ENCODE data around the gene GALNT16. TPM values are rescaled to one million over a fixed set of nuclear protein-coding genes. Genes with fewer than 3 reads are reported as not detected.

The GALNT16 gene
- total RNA-seq, 2 experiments from 2014 or later: 0.09 TPM; not detected in 1

- DNase-seq (ENCODE audit: low spot score): no peak
- H3K4me1 ChIP-seq (ENCODE audit: insufficient read depth, low read length, poor library complexity, severe bottlenecking): peaks cover 13% of the 10 kb centered on the region
- no peaks in the 10 kb centered on the region for H4K20me1 ChIP-seq (ENCODE audit: insufficient read depth, low read length)
- ChIA-PET CTCF (ENCODE audit: unreplicated experiment) (no interaction called here), POLR2A (interaction anchor here (0.5 kb wide), 1 partner anchor 267 kb away, joined by 4 read pairs; no protein-coding TSS in a partner anchor)
- TF ChIP-seq, protein P1, sequence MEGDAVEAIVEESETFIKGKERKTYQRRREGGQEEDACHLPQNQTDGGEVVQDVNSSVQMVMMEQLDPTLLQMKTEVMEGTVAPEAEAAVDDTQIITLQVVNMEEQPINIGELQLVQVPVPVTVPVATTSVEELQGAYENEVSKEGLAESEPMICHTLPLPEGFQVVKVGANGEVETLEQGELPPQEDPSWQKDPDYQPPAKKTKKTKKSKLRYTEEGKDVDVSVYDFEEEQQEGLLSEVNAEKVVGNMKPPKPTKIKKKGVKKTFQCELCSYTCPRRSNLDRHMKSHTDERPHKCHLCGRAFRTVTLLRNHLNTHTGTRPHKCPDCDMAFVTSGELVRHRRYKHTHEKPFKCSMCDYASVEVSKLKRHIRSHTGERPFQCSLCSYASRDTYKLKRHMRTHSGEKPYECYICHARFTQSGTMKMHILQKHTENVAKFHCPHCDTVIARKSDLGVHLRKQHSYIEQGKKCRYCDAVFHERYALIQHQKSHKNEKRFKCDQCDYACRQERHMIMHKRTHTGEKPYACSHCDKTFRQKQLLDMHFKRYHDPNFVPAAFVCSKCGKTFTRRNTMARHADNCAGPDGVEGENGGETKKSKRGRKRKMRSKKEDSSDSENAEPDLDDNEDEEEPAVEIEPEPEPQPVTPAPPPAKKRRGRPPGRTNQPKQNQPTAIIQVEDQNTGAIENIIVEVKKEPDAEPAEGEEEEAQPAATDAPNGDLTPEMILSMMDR (conservative IDR thresholded peaks at IDR 0.05; ENCODE audit: low read length): no peak
- TF ChIP-seq EZH2phosphoT487 (IDR thresholded peaks at IDR 0.05; ENCODE audit: borderline replicate concordance, low read depth, low read length): no peak
- H2AFZ ChIP-seq (ENCODE audit: low read length): no peak overlapping the region
- intact Hi-C loops (cut with micrococcal nuclease; ENCODE audit: unreplicated experiment): no loop called here
- no peak overlapping the region for H3K4me3 ChIP-seq (ENCODE audit: low read depth, low read length, poor library complexity, severe bottlenecking)
- no peaks in the 10 kb centered on the region for H3K36me3 ChIP-seq (ENCODE audit: insufficient read depth, low read length)
- H3K79me2 ChIP-seq (ENCODE audit: insufficient read depth, low read depth, low read length): no peaks in the 10 kb centered on the region
- H3K4me2 ChIP-seq (ENCODE audit: low read length): peak overlapping the region; percentile 1; the same call in 1 of the 2 replicates
- no peak overlapping the region for H3K27ac ChIP-seq (ENCODE audit: low read depth, low read length, poor library complexity, severe bottlenecking)
- H3K9me2 ChIP-seq (ENCODE audit: insufficient read depth, low read length): no peaks in the 10 kb centered on the region
- no peaks in the 10 kb centered on the region for H3K9me3 ChIP-seq (ENCODE audit: low read length)
- no TSS peak for BruUV-seq (replicated peaks)
Observed at GRCh38 chr14:69263771-69264170, 3.8 kb downstream of the GALNT16 start.

GRCh38 chr14:69266572-69267345 is 6.8 kb downstream of the GALNT16 start:
- intact Hi-C loops (cut with micrococcal nuclease; ENCODE audit: unreplicated experiment): no loop called here
- ChIA-PET POLR2A (no interaction called here), CTCF (ENCODE audit: unreplicated experiment) (no interaction called here)

More at GRCh38 chr14:69266572-69267345, 6.8 kb downstream of the GALNT16 start:
- no peak overlapping the region for H3K4me3 ChIP-seq (ENCODE audit: low read depth, low read length, poor library complexity, severe bottlenecking)
- no peak for DNase-seq (ENCODE audit: low spot score)
- TF ChIP-seq EZH2phosphoT487 (IDR thresholded peaks at IDR 0.05; ENCODE audit: borderline replicate concordance, low read depth, low read length): no peak
- TF ChIP-seq, protein P1 (conservative IDR thresholded peaks at IDR 0.05; ENCODE audit: low read length): no peak
- H3K79me2 ChIP-seq (ENCODE audit: insufficient read depth, low read depth, low read length): no peaks in the 10 kb centered on the region
- no peaks in the 10 kb centered on the region for H3K36me3 ChIP-seq (ENCODE audit: insufficient read depth, low read length)
- H3K9me2 ChIP-seq (ENCODE audit: insufficient read depth, low read length): no peaks in the 10 kb centered on the region
- no TSS peak for BruUV-seq (replicated peaks)
- H3K27ac ChIP-seq (ENCODE audit: low read depth, low read length, poor library complexity, severe bottlenecking): no peak overlapping the region
- no peaks in the 10 kb centered on the region for H4K20me1 ChIP-seq (ENCODE audit: insufficient read depth, low read length)
- H3K4me1 ChIP-seq (ENCODE audit: insufficient read depth, low read length, poor library complexity, severe bottlenecking): peaks cover 13% of the 10 kb centered on the region
- no peak overlapping the region for H2AFZ ChIP-seq (ENCODE audit: low read length)
- H3K4me2 ChIP-seq (ENCODE audit: low read length): no peak overlapping the region
- H3K9me3 ChIP-seq (ENCODE audit: low read length): no peaks in the 10 kb centered on the region

All from OCI-LY7 (cell line).